ENCODE data around the gene ULK3. TPM values are rescaled to one million over a fixed set of nuclear protein-coding genes. Genes with fewer than 3 reads are reported as not detected.

ULK3 gene
- total RNA-seq, 1 donor from 2014 or later: 24.0 TPM

DNA sequence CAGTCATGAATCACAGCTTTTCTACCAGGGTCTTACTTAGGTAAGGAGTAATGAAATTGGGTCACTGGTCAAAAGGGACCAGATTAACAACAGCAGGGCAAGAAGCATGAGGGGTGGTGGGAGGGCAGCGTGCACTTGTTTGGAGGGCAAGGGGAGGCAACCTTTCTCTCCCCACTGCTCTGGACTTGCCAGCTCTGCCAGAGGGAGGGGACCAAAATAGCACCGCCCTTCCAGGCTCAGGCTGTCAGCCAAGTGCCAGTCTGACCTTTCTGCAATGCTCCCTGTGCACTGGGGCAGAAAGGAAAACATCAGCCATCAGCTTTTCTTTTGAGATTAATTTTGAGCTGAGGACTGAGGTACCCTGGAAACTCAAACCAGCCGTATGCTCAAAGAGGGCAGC is 4.5 kb upstream of the ULK3 start:
- Histone ChIP-seq H3K27me3 (ENCODE audit: control insufficient read depth, insufficient read depth, low read length) (no peaks in the 10 kb centered on the region), H3K4me3 (ENCODE audit: low read depth, low read length) (no peak overlapping the region), H3K36me3 (ENCODE audit: control insufficient read depth, insufficient read depth, low read length) (peaks cover 2% of the 10 kb centered on the region)
- TF ChIP-seq, protein P1, sequence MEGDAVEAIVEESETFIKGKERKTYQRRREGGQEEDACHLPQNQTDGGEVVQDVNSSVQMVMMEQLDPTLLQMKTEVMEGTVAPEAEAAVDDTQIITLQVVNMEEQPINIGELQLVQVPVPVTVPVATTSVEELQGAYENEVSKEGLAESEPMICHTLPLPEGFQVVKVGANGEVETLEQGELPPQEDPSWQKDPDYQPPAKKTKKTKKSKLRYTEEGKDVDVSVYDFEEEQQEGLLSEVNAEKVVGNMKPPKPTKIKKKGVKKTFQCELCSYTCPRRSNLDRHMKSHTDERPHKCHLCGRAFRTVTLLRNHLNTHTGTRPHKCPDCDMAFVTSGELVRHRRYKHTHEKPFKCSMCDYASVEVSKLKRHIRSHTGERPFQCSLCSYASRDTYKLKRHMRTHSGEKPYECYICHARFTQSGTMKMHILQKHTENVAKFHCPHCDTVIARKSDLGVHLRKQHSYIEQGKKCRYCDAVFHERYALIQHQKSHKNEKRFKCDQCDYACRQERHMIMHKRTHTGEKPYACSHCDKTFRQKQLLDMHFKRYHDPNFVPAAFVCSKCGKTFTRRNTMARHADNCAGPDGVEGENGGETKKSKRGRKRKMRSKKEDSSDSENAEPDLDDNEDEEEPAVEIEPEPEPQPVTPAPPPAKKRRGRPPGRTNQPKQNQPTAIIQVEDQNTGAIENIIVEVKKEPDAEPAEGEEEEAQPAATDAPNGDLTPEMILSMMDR (IDR thresholded peaks at IDR 0.05; ENCODE audit: insufficient read depth, low read length, poor library complexity, severe bottlenecking): no peak
- no peak for DNase-seq (ENCODE audit: low read depth)

DNA sequence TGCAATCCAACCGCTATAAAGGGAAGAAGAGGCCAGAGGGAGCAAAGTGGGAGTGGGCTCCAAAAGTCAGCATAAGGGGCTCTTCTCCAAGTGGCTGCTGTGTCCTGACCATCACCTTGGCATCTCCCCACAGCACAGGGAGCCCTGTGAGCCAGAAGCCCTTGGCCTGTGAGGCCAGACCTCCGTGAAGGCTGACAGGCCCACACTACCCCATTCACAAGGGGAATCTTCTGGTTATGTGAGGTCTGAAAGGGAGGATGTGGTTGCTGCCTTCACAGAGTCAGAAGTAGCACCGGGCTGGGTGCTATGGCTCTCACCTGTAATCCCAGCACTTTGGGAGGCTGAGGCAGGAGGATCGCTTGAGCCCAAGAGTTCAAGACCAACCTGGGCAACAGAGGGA is 2.6 kb upstream of the ULK3 start:
- DNase-seq (ENCODE audit: low read depth): no peak
- TF ChIP-seq, protein P1 (IDR thresholded peaks at IDR 0.05; ENCODE audit: insufficient read depth, low read length, poor library complexity, severe bottlenecking): no peak
- peaks cover 1% of the 10 kb centered on the region for H3K36me3 ChIP-seq (ENCODE audit: control insufficient read depth, insufficient read depth, low read length)
- H3K4me3 ChIP-seq (ENCODE audit: low read depth, low read length): no peak overlapping the region
- H3K27me3 ChIP-seq (ENCODE audit: control insufficient read depth, insufficient read depth, low read length): no peaks in the 10 kb centered on the region

DNA sequence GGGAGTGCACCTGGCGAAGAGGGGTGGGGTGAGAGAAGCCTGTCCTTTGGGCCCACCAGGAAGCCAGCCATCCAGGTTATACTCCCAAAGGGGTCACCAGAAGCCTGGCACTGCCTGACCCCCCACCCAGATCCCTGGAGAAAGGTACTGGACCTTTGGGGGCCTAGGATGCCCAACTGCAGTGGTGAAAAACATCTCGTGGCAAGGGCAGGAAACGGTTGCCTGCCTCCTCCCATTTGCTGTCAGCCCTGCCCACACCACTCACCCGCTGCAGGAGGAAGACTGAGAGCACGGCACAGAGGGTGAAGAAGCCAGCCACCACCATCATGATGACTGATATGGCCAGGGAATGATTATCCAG is 2.2 kb upstream of the ULK3 start:
- no peaks in the 10 kb centered on the region for H3K36me3 ChIP-seq (ENCODE audit: control insufficient read depth, insufficient read depth, low read length)
- DNase-seq (ENCODE audit: low read depth): no peak
- TF ChIP-seq, protein P1 (IDR thresholded peaks at IDR 0.05; ENCODE audit: insufficient read depth, low read length, poor library complexity, severe bottlenecking): no peak
- no peaks in the 10 kb centered on the region for H3K27me3 ChIP-seq (ENCODE audit: control insufficient read depth, insufficient read depth, low read length)
- H3K4me3 ChIP-seq (ENCODE audit: low read depth, low read length): no peak overlapping the region

DNA sequence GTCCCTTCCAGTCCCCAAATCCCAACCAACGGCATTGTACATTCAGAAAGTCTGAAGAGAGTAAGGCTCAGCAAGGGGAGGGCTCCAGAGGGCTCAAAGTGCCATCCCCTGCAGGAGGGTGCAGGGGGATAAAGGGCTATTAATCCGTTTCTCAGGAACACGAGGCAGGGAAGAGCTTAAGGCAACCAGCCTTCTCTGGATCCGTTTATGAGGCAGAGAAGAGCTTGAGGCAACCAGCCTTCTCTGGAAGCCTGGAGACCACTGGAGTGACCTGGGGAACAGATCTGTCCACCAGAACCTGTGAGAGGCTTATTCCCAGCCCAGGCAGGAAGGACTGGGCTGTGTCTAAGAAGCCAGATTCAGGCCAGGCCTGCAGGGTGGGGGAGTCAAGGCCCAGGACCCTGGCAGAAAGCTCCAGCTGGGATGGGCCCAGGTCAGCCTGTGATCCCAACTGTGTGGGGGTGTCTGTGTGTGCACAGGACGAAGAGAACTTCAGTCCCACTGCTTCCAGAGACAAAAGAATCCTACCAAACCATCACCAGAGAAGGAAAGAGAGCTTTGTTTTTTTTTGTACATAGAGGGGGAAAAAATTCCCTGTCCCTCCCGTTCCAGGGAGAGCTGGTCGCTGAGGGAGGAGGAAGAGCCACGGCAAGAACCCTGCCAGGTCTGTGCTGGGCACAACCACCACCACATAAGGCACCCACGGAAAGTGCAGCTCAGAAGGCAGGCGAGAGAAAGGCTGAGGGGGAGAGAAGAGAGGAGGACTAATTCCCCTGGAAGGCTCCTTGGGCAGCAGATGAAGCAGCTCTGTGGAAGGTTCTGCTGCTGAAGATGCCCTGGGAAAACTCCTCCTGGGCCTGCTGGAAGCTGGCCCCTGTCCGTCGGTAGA is 1.6 kb upstream of the ULK3 start:
- TF ChIP-seq, protein P1 (IDR thresholded peaks at IDR 0.05; ENCODE audit: insufficient read depth, low read length, poor library complexity, severe bottlenecking): no peak

DNA sequence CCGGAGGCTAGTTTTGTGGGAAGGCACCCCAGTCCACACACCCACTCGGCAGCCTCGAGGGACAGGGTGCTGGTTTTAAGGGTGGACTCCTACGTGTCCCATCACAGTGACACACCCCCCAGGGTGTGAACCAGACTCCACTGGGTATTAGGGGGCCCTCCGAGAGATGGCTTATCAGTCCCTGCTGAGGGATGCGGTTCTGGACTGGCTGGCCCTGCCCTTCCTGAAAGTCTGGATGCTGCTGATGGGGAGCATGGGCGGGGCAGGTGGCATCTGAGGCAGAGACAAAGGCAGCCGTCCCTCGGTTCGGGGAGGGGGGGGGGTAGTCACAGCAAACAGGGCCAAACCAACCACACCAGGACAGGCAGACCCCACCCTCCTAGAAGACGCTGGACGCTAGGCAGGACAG is 939 bp upstream of the ULK3 start:
- DNase-seq (ENCODE audit: low read depth): no peak
- Histone ChIP-seq H3K27me3 (ENCODE audit: control insufficient read depth, insufficient read depth, low read length) (no peaks in the 10 kb centered on the region), H3K4me3 (ENCODE audit: low read depth, low read length) (no peak overlapping the region), H3K36me3 (ENCODE audit: control insufficient read depth, insufficient read depth, low read length) (no peaks in the 10 kb centered on the region)
- TF ChIP-seq, protein P1 (IDR thresholded peaks at IDR 0.05; ENCODE audit: insufficient read depth, low read length, poor library complexity, severe bottlenecking): no peak

More for the DNA sequence above, 1.6 kb upstream of the ULK3 start:
- Histone ChIP-seq H3K36me3 (ENCODE audit: control insufficient read depth, insufficient read depth, low read length) (no peaks in the 10 kb centered on the region), H3K27me3 (ENCODE audit: control insufficient read depth, insufficient read depth, low read length) (no peaks in the 10 kb centered on the region), H3K4me3 (ENCODE audit: low read depth, low read length) (no peak overlapping the region)
- DNase-seq (ENCODE audit: low read depth): no peak

DNA sequence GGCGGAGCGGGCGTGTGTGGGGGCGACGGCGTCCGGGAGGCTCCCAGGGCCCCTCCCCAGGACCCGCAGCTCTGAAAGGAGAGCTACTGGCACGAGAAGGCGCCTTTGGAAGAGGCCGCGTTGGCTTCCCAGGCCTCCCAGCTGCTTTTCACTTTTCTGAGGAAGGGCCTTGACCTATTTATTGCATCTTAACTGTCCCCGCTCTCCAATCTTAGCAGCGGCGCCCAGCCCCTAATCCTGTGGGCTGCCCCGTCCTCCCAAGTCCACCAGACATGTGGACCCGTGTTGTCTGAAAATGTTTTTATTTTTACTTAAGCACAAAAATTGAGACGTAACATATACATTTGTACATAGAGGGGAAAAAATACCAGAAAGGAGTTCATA is 481 bp upstream of the ULK3 start:
- Histone ChIP-seq H3K27me3 (ENCODE audit: control insufficient read depth, insufficient read depth, low read length) (no peaks in the 10 kb centered on the region), H3K4me3 (ENCODE audit: low read depth, low read length) (peak overlapping the region; percentile 33), H3K36me3 (ENCODE audit: control insufficient read depth, insufficient read depth, low read length) (no peaks in the 10 kb centered on the region)
- no peak for DNase-seq (ENCODE audit: low read depth)
- TF ChIP-seq, protein P1 (IDR thresholded peaks at IDR 0.05; ENCODE audit: insufficient read depth, low read length, poor library complexity, severe bottlenecking): peak; percentile 0
